Fibroblast of lung (primary cell): ENCODE results near the gene TMEM196. TPM values are rescaled to one million over a fixed set of nuclear protein-coding genes. Genes with fewer than 3 reads are reported as not detected.

ENCODE experiments used
- DNase-seq, 2 donors: peaks; one replicate each; pipeline versions ENCODE4 v3.0.0 to v3.0.0-alpha.2; 2010; ENCODE audit warnings: low read depth in 2 of 2
- H2AFZ ChIP-seq: 2 replicates; pipeline ENCODE4 v1.5.1; 2012; ENCODE audit warnings: low read length, control low read depth, inconsistent platforms
- H3K27ac ChIP-seq: 2 replicates; pipeline ENCODE4 v1.5.1; 2011; ENCODE audit warnings: low read length, control low read depth; ENCODE audit not compliant: insufficient read depth
- H3K27me3 ChIP-seq: 2 replicates; pipeline ENCODE4 v1.5.1; 2011; ENCODE audit warnings: mild to moderate bottlenecking, low read length; ENCODE audit not compliant: control insufficient read depth, insufficient read depth
- H3K36me3 ChIP-seq: 2 replicates; pipeline ENCODE4 v1.5.1; 2011; ENCODE audit warnings: low read length; ENCODE audit not compliant: control insufficient read depth, insufficient read depth
- H3K4me1 ChIP-seq: 2 replicates; pipeline ENCODE4 v1.5.1; 2011; ENCODE audit warnings: low read length; ENCODE audit not compliant: control insufficient read depth, insufficient read depth; ENCODE audit errors: extremely low read depth
- H3K4me2 ChIP-seq: 2 replicates; pipeline ENCODE4 v1.5.1; 2011; ENCODE audit warnings: low read length, control low read depth; ENCODE audit not compliant: insufficient read depth; ENCODE audit errors: extremely low read depth
- H3K4me3 ChIP-seq, 4 experiments: fragments of 200-600 bp in 1 of 4; sonication (generic) in 1 of 4; replicated peaks in 1 of 4; 2 replicates each; pipeline ENCODE4 v1.5.1; 2011 to 2016; ENCODE audit warnings: low read length in 4 of 4, low read depth in 3 of 4, mild to moderate bottlenecking in 3 of 4, control low read depth in 2 of 4, inconsistent platforms in 1 of 4, mixed read lengths in 1 of 4; ENCODE audit not compliant: insufficient read depth in 1 of 4; ENCODE audit errors: control extremely low read depth in 1 of 4
- H3K79me2 ChIP-seq: 2 replicates; pipeline ENCODE4 v1.5.1; 2012; ENCODE audit warnings: mild to moderate bottlenecking, low read length, inconsistent platforms; ENCODE audit not compliant: control insufficient read depth, insufficient read depth
- H3K9ac ChIP-seq: 2 replicates; pipeline ENCODE4 v1.5.1; 2011; ENCODE audit warnings: mild to moderate bottlenecking, low read length, control low read depth; ENCODE audit not compliant: insufficient read depth
- H3K9me3 ChIP-seq: 2 replicates; pipeline ENCODE4 v1.5.1; 2012; ENCODE audit warnings: low read depth, low read length; ENCODE audit not compliant: control insufficient read depth, insufficient read depth
- H4K20me1 ChIP-seq: 2 replicates; pipeline ENCODE4 v1.5.1; 2011; ENCODE audit warnings: low read length; ENCODE audit not compliant: control insufficient read depth, insufficient read depth; ENCODE audit errors: extremely low read depth
- CTCF ChIP-seq, 2 donors: IDR thresholded peaks in 1 of 2; conservative IDR thresholded peaks in 1 of 2; 1 replicate in 1 of 2; 2 replicates in 1 of 2; pipeline ENCODE4 v1.5.1; 2011 to 2012; ENCODE audit warnings: low read length in 2 of 2, control low read depth in 1 of 2, inconsistent platforms in 1 of 2, low read depth in 1 of 2, mild to moderate bottlenecking in 1 of 2
- EZH2 ChIP-seq: IDR thresholded peaks from 2 replicates; pipeline ENCODE4 v1.5.1; 2012; ENCODE audit warnings: low read length, control low read depth, mild to moderate bottlenecking; ENCODE audit errors: missing control alignments
- polyA plus RNA-seq, 2 donors: library from polyadenylated mRNA; depleted of rRNA in 1 of 2; stranded (reverse) in 1 of 2; unstranded in 1 of 2; fragments of >200 nt; gene quantifications; 2 replicates each; pipeline ENCODE4 v1.2.1, GENCODE V29; 2011 to 2012; ENCODE audit warnings: missing spikeins in 1 of 2
- total RNA-seq: library from RNA; depleted of rRNA; stranded (reverse); fragments of >200 nt; gene quantifications from 2 replicates; pipeline ENCODE4 v1.2.1, GENCODE V29; 2014

The TMEM196 gene
- total and polyA plus RNA-seq, 2 donors (not counting 1 experiment from before 2014, with no cell fraction given) = not detected

- Histone ChIP-seq H3K9me3 (no peaks in the 10 kb centered on the region), H3K79me2 (no peaks in the 10 kb centered on the region), H3K27ac (no peak overlapping the region), H4K20me1 (no peaks in the 10 kb centered on the region), H3K27me3 (no peaks in the 10 kb centered on the region), H3K4me3 (no peak overlapping the region), H3K36me3 (no peaks in the 10 kb centered on the region), H3K4me2 (no peak overlapping the region), H2AFZ (no peak overlapping the region), H3K4me1 (no peaks in the 10 kb centered on the region), H3K9ac (no peak overlapping the region)
- no peak for DNase-seq
- TF ChIP-seq CTCF (conservative IDR thresholded peaks at IDR 0.05 in 1 of 2, IDR thresholded peaks at IDR 0.05 in 1 of 2; ENCODE audit: low read depth in 1 of 2, low read length in 2 of 2) (no peak), EZH2 (no peak)
These were observed 10.1 kb upstream of the TMEM196 start for GRCh38 chr7:19783541-19783940.

GRCh38 chr7:19776981-19777380 lies 3.6 kb upstream of the TMEM196 start:
- Histone ChIP-seq H3K79me2 (no peaks in the 10 kb centered on the region), H3K4me3 (no peak overlapping the region), H3K36me3 (no peaks in the 10 kb centered on the region), H3K4me1 (no peaks in the 10 kb centered on the region), H3K9me3 (no peaks in the 10 kb centered on the region), H3K9ac (no peak overlapping the region), H3K27ac (no peak overlapping the region), H2AFZ (no peak overlapping the region), H4K20me1 (no peaks in the 10 kb centered on the region), H3K4me2 (no peak overlapping the region), H3K27me3 (no peaks in the 10 kb centered on the region)
- TF ChIP-seq EZH2 (no peak), CTCF (conservative IDR thresholded peaks at IDR 0.05 in 1 of 2, IDR thresholded peaks at IDR 0.05 in 1 of 2; ENCODE audit: low read depth in 1 of 2, low read length in 2 of 2) (no peak)
- no peak for DNase-seq

DNA sequence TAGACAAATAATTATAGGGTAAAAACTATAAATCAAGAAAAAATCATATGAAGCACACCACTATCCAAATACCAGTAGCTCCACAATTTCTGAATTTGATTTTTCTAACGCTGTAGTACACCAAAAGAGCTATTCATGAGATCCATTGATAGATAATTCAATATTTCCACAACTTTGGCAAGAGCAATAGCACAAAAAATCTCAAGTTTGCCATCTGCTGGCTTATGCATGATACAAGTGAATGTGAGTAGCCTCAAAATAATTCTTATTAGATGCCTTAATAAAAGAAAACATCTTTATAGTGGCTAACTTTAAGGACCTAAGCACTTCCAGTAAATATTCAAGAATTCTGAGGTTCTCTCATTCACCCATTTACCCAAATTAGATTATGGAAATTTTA lies 2.2 kb upstream of the TMEM196 start:
- TF ChIP-seq CTCF (conservative IDR thresholded peaks at IDR 0.05 in 1 of 2, IDR thresholded peaks at IDR 0.05 in 1 of 2; ENCODE audit: low read depth in 1 of 2, low read length in 2 of 2) (no peak), EZH2 (no peak)
- Histone ChIP-seq H3K4me1 (no peaks in the 10 kb centered on the region), H3K27ac (no peak overlapping the region), H3K4me2 (no peak overlapping the region), H3K9ac (no peak overlapping the region), H3K4me3 (no peak overlapping the region), H3K9me3 (no peaks in the 10 kb centered on the region), H3K36me3 (no peaks in the 10 kb centered on the region), H3K79me2 (no peaks in the 10 kb centered on the region), H4K20me1 (no peaks in the 10 kb centered on the region), H2AFZ (no peak overlapping the region), H3K27me3 (no peaks in the 10 kb centered on the region)
- no peak for DNase-seq
